ENCODE measurements around the gene SCFD2.

- TF ChIP-seq, protein P1, sequence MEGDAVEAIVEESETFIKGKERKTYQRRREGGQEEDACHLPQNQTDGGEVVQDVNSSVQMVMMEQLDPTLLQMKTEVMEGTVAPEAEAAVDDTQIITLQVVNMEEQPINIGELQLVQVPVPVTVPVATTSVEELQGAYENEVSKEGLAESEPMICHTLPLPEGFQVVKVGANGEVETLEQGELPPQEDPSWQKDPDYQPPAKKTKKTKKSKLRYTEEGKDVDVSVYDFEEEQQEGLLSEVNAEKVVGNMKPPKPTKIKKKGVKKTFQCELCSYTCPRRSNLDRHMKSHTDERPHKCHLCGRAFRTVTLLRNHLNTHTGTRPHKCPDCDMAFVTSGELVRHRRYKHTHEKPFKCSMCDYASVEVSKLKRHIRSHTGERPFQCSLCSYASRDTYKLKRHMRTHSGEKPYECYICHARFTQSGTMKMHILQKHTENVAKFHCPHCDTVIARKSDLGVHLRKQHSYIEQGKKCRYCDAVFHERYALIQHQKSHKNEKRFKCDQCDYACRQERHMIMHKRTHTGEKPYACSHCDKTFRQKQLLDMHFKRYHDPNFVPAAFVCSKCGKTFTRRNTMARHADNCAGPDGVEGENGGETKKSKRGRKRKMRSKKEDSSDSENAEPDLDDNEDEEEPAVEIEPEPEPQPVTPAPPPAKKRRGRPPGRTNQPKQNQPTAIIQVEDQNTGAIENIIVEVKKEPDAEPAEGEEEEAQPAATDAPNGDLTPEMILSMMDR (conservative IDR thresholded peaks at IDR 0.05 in 1 of 2, IDR thresholded peaks at IDR 0.05 in 1 of 2; ENCODE audit: extremely low read depth in 1 of 2, insufficient read depth in 1 of 2, low read depth in 1 of 2, low read length in 2 of 2), result no peak
- no peak for TF ChIP-seq EZH2 (IDR thresholded peaks at IDR 0.05; ENCODE audit: borderline replicate concordance, low read length)
Observed at GRCh38 chr4:52979020-52979419, 386.8 kb downstream of the SCFD2 start.
